Kidney (tissue), 14 donors: ENCODE results near the gene HOXA9. TPM values are rescaled to one million over a fixed set of nuclear protein-coding genes. Genes with fewer than 3 reads are reported as not detected.
A peak's percentile ranks its signal among the peaks of the same experiment; 100 is the strongest.

ENCODE experiments used
- DNase-seq, 5 donors: peaks; one replicate each; pipeline ENCODE4 v3.0.0-alpha.2; 2013 to 2020
- FAIRE-seq: peaks from 2 replicates; lab custom pipeline; 2012; peaks lifted over from hg19 to GRCh38; lab: Jason Lieb, UNC
- H3K27ac ChIP-seq, 2 donors: one replicate each; pipeline ENCODE4 v1.7.0; 2013; ENCODE audit warnings: low read depth in 2 of 2, low read length in 2 of 2, inconsistent platforms in 1 of 2
- H3K27me3 ChIP-seq: one replicate; pipeline ENCODE4 v1.7.1; 2013; ENCODE audit warnings: low read length, inconsistent platforms; ENCODE audit not compliant: control insufficient read depth, insufficient read depth
- H3K36me3 ChIP-seq, 3 donors: one replicate each; pipeline versions ENCODE4 v1.7.0 to v1.7.1; 2013; ENCODE audit warnings: low read length in 3 of 3, control low read depth in 1 of 3, inconsistent platforms in 1 of 3; ENCODE audit not compliant: insufficient read depth in 3 of 3, control insufficient read depth in 2 of 3
- H3K4me1 ChIP-seq, 3 donors: one replicate each; pipeline versions ENCODE4 v1.7.0 to v1.7.1; 2013; ENCODE audit warnings: low read length in 3 of 3, inconsistent platforms in 1 of 3, low read depth in 1 of 3; ENCODE audit not compliant: control insufficient read depth in 2 of 3, insufficient read depth in 2 of 3
- H3K4me3 ChIP-seq, 3 donors: one replicate each; pipeline versions ENCODE4 v1.7.0 to v1.8.1; 2013; ENCODE audit warnings: low read length in 3 of 3, control low read depth in 1 of 3, inconsistent platforms in 1 of 3
- H3K9ac ChIP-seq, 3 donors: one replicate each; pipeline versions ENCODE4 v1.7.0 to v1.7.1; 2013; ENCODE audit warnings: low read length in 3 of 3, control low read depth in 1 of 3, inconsistent platforms in 1 of 3
- H3K9me3 ChIP-seq, 3 donors: one replicate each; pipeline versions ENCODE4 v1.7.0 to v1.7.1; 2013; ENCODE audit warnings: low read length in 3 of 3, control low read depth in 1 of 3, inconsistent platforms in 1 of 3; ENCODE audit not compliant: control insufficient read depth in 2 of 3, insufficient read depth in 1 of 3
- intact Hi-C: fragments of 100-400 bp; cut with DNase I; formaldehyde crosslinking; loops from one replicate; pipeline ENCODE4 v1.11.1; 2022
- polyA plus RNA-seq: library from polyadenylated mRNA; stranded (reverse); fragments of 350-450 nt; fragmentation: Illumina TruSeq; extraction: RNeasy Lipid Tissue Mini Kit (QIAGEN cat#74804); gene quantifications from one replicate; pipeline ENCODE4 v1.2.3, GENCODE V29; 2014; ENCODE audit warnings: low read depth, low replicate concordance; ENCODE audit not compliant: insufficient read depth
- total RNA-seq: library from RNA; stranded (reverse); fragmentation: NEBNext Ultra II Directional; extraction: Animal tissue kit (Norgen Biotek cat#: 25700); gene quantifications from one replicate; pipeline ENCODE4 v1.2.1, GENCODE V29; 2021
- TF ChIP-seq, protein P1 (sequence below): IDR thresholded peaks from 3 replicates; pipeline ENCODE4 v1.5.1; 2012; ENCODE audit warnings: mild to moderate bottlenecking, moderate library complexity, borderline replicate concordance; ENCODE audit not compliant: insufficient read depth; ENCODE audit errors: extremely low read depth
- donor health status: control.
- donor health status: control.
- donor health status: control.
- donor health status: control.
- donor health status: control.
- donor health status: DM: yes; HTN: yes; CAD: no.
- donor health status: Normal renal cell carcinoma (clear cell type).

Gene HOXA9
- total and polyA plus RNA-seq, 2 donors from 2014 or later, result 36.7 to 36.8 TPM

- intact Hi-C loops, result loop anchor here (10.0 kb wide), 1 partner anchor 1320 kb away; no protein-coding TSS in a partner anchor
These were observed 9.7 kb upstream of the HOXA9 start for GRCh38 chr7:27174874-27175625.

GRCh38 chr7:27173956-27174873, 8.9 kb upstream of the HOXA9 start, which contains the start of gene HOXA10:
TSS of gene HOXA10 (minus strand) at chr7:27174320. CDS start at chr7:27174306, 14 bp downstream.
- intact Hi-C loops, result loop anchor here (10.0 kb wide), 1 partner anchor 1319 kb away; no protein-coding TSS in a partner anchor
- TF ChIP-seq, protein P1, sequence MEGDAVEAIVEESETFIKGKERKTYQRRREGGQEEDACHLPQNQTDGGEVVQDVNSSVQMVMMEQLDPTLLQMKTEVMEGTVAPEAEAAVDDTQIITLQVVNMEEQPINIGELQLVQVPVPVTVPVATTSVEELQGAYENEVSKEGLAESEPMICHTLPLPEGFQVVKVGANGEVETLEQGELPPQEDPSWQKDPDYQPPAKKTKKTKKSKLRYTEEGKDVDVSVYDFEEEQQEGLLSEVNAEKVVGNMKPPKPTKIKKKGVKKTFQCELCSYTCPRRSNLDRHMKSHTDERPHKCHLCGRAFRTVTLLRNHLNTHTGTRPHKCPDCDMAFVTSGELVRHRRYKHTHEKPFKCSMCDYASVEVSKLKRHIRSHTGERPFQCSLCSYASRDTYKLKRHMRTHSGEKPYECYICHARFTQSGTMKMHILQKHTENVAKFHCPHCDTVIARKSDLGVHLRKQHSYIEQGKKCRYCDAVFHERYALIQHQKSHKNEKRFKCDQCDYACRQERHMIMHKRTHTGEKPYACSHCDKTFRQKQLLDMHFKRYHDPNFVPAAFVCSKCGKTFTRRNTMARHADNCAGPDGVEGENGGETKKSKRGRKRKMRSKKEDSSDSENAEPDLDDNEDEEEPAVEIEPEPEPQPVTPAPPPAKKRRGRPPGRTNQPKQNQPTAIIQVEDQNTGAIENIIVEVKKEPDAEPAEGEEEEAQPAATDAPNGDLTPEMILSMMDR, result no peak
- H3K4me1 ChIP-seq, result no peaks in the 10 kb centered on the region
- no peaks in the 10 kb centered on the region for H3K27me3 ChIP-seq
- peak; percentile 91 to 95 (median 93) for DNase-seq
- H3K27ac ChIP-seq, result peak within 1 kb of the TSS; percentile 84 to 90
- no peaks in the 10 kb centered on the region for H3K9me3 ChIP-seq
- H3K36me3 ChIP-seq, result no peaks in the 10 kb centered on the region
- no peak for FAIRE-seq
- H3K4me3 ChIP-seq, result peak within 1 kb of the TSS; percentile 62 to 86 (median 86)
- peak within 1 kb of the TSS; percentile 48 to 95 (median 72) for H3K9ac ChIP-seq

More at GRCh38 chr7:27174874-27175625, 9.7 kb upstream of the HOXA9 start:
- peaks cover 0 to 4% (median 0%) of the 10 kb centered on the region in 3 donors for H3K4me1 ChIP-seq
- no peak for FAIRE-seq
- H3K27ac ChIP-seq, result peak overlapping the region; percentile 84 to 90
- no peaks in the 10 kb centered on the region for H3K27me3 ChIP-seq
- DNase-seq, result peak; percentile 67 to 93 (median 92)
- H3K4me3 ChIP-seq, result peak overlapping the region; percentile 7 to 86 (median 86)
- no peaks in the 10 kb centered on the region for H3K36me3 ChIP-seq
- peak overlapping the region; percentile 10 to 56 (median 47) for H3K9ac ChIP-seq
- TF ChIP-seq, protein P1, result no peak
- H3K9me3 ChIP-seq, result no peaks in the 10 kb centered on the region

DNA sequence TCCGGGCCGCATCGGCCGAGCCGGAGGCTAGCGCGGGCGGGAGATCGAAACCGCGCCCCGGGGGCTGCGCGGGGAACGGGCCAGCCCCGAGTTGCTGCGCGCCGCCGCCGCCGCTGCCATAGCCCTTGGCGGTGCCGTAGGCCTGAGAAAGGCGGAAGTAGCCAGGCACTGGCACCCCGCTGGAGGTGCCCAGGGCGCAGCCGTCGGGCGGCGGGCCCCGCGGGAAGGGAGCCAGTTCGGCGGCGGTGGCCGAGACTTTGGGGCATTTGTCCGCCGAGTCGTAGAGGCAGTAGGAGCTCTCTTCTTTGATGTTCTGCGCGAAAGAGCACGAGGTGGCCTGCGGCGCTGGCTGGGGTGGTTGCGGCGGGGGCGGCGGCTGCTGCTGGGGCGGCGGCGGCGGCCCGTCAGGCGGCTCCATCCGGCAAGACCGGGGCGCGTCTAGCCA, 8.2 kb upstream of the HOXA9 start:
- H3K9ac ChIP-seq, result peak overlapping the region in 2 of 3 donors; percentile 29 to 95

More for the DNA sequence above, 8.2 kb upstream of the HOXA9 start:
- DNase-seq, result peak in 3 of 5 donors; percentile 21 to 79 (median 42)
- peak overlapping the region; percentile 36 to 86 (median 43) for H3K4me3 ChIP-seq
- peak overlapping the region; percentile 84 to 90 for H3K27ac ChIP-seq
- FAIRE-seq, result no peak
- H3K27me3 ChIP-seq, result no peaks in the 10 kb centered on the region
- no peaks in the 10 kb centered on the region for H3K4me1 ChIP-seq
- H3K36me3 ChIP-seq, result no peaks in the 10 kb centered on the region
- TF ChIP-seq, protein P1, result no peak
- intact Hi-C loops, result loop anchor here (10.0 kb wide), 1 partner anchor 1319 kb away; no protein-coding TSS in a partner anchor
- no peaks in the 10 kb centered on the region for H3K9me3 ChIP-seq
